Activated CD4-positive, alpha-beta T cell treated with anti-CD3 and anti-CD28 coated beads, Interleukin-2, Interleukin-6, amounts not matched to agents 100 ng/mL and 50 ng/mL, durations not matched to agents 16 hours and 8 hours (primary cell): Measurements from ENCODE around the gene SNX4.
"Not testable (repeated sequence)": the region's sequence is repeated elsewhere in the genome, so short reads cannot be mapped to it uniquely, and the experiment has no call there.

Experiments
- DNase-seq: peaks from one replicate; pipeline ENCODE4 v3.0.0-alpha.2; 2020

The SNX4 gene

GRCh38 chr3:125461896-125462295 lies 58.1 kb downstream of the SNX4 start:
- DNase-seq: no peak

GRCh38 chr3:125460233-125460632 lies 59.8 kb downstream of the SNX4 start:
- no peak for DNase-seq

- DNase-seq: no peak
Observed at GRCh38 chr3:125443923-125444322, 76.1 kb downstream of the SNX4 start.

- no peak for DNase-seq
Observed at GRCh38 chr3:125442506-125442905, 77.5 kb downstream of the SNX4 start.

GRCh38 chr3:125440970-125441369 lies 79.0 kb downstream of the SNX4 start:
- no peak for DNase-seq

- no peak for DNase-seq
Observed at GRCh38 chr3:125440559-125440955, 79.4 kb downstream of the SNX4 start.

GRCh38 chr3:125437631-125438435 lies 82.2 kb downstream of the SNX4 start:
- DNase-seq: peak; percentile 73

GRCh38 chr3:125436921-125437320 lies 83.1 kb downstream of the SNX4 start:
- DNase-seq: no peak

- DNase-seq: peak; percentile 3
Observed at GRCh38 chr3:125435231-125435630, 84.8 kb downstream of the SNX4 start.

GRCh38 chr3:125434582-125435011 lies 85.4 kb downstream of the SNX4 start:
- peak; percentile 78 for DNase-seq

- peak; percentile 12 for DNase-seq
Observed at GRCh38 chr3:125433611-125434041, 86.4 kb downstream of the SNX4 start.

- DNase-seq: no peak
Observed at GRCh38 chr3:125433091-125433534, 86.9 kb downstream of the SNX4 start.

- DNase-seq: peak; percentile 55
Observed at GRCh38 chr3:125431912-125432790, 87.9 kb downstream of the SNX4 start.

- no peak for DNase-seq
Observed at GRCh38 chr3:125431391-125431790, 88.6 kb downstream of the SNX4 start.

GRCh38 chr3:125428216-125428830 lies 91.7 kb downstream of the SNX4 start:
- no peak for DNase-seq

GRCh38 chr3:125418306-125418705 lies 101.7 kb downstream of the SNX4 start:
- DNase-seq: no peak

- DNase-seq: no peak
Observed at GRCh38 chr3:125416235-125416634, 103.8 kb downstream of the SNX4 start.

- DNase-seq: no peak
Observed at GRCh38 chr3:125414669-125415068, 105.3 kb downstream of the SNX4 start.

- DNase-seq: no peak
Observed at GRCh38 chr3:125410922-125411321, 109.1 kb downstream of the SNX4 start.

GRCh38 chr3:125406070-125406469 lies 113.9 kb downstream of the SNX4 start:
- no peak for DNase-seq

GRCh38 chr3:125405515-125405914 lies 114.5 kb downstream of the SNX4 start:
- DNase-seq: not testable (repeated sequence)

- no peak for DNase-seq
Observed at GRCh38 chr3:125403789-125404188, 116.2 kb downstream of the SNX4 start.

GRCh38 chr3:125402639-125403038 lies 117.4 kb downstream of the SNX4 start:
- DNase-seq: no peak
